Stimulated activated CD8-positive, alpha-beta memory T cell treated with anti-CD3 and anti-CD28 coated beads, Interleukin-2, amount 100 ng/mL, for 48 hours (primary cell): Measurements from ENCODE around the gene EXOC3L2.
"Not testable (repeated sequence)": the region's sequence is repeated elsewhere in the genome, so short reads cannot be mapped to it uniquely, and the experiment has no call there.

ENCODE experiments used
- DNase-seq, 2 donors: peaks; one replicate each; pipeline ENCODE4 v3.0.0-alpha.2; 2020; ENCODE audit warnings: low read depth in 2 of 2

Gene EXOC3L2

DNA sequence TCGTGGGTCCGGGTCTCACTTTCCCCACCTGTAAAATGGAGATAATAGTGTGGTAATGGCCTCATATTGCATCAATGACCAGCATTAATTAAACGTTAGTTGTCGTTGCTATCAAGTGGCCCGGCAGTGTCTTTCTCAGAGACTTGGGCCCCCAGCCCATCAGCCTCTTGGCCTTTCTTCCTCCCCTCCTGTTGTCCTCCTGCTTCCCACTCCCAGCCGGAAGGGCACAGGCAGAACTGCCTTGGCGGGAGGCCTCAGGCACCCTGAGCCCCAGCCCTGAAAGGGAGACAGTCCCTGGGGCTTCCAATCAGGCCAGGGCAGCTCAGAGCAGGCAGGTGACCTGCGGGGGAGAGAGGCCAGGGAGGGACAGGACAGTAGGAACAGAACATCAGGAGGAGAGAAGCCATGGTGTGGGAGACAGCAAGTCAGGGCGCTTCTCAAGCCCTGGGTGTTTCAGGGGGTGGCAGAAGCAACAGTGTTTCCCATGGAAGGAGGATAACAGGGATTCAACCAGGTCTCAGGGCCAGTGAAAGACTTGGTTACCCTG is 10.5 kb upstream of the EXOC3L2 start:
- no peak for DNase-seq

DNA sequence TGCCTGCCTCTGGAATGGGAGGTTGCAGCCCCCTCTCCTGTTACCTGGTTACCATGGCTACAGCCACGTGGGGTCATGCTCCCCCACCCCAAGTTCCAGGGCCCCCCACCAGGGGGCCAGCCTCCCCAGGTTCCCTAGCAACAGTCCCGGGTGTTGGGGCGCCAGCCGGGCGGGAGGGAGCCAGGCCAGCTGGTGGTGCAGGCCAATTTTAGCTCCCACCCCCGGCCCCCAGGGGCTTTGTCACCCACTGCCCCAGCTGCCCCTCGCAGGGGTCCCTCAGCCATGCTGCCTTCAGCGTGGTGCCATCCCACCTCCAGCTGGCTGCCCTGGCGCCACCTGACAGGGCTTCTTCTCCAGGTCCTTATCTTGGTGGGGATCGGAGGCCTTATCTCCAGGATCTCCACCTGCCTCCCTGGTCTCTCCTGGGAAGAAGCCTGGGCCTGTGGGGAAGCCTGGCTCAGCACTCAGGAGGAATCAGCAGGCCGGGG is 8.9 kb upstream of the EXOC3L2 start:
- DNase-seq: no peak

DNA sequence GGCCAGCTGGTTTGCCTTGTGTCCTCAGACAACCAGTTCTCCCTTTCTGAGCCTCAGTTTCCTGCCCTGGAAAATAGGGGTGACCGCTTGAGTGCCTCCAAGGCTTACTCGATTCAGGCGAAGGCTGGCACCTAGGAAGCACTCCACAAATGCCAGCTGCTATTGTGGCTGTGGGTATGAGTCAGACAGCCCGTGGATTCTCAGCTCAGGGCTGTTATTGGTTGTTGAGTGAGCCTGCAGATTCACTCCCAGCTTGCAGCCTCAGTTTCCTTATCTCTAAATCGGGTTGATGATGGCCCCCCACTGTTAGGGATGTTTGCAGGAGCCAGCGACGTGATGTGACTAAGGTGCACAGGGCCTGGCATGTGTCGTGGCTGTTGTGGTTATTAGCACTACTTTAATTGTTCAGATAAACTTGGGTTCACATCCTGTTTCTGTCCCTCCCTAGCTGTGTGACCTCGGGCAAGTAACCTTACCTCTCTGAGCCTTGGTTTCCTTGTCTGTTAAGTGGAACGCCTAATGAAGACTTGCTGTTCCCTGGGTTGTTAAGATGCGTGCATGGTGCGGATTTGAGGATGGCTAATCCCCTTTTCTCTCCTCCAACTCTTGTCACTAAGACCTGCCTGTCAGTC is 8.3 kb upstream of the EXOC3L2 start:
- no peak for DNase-seq

DNA sequence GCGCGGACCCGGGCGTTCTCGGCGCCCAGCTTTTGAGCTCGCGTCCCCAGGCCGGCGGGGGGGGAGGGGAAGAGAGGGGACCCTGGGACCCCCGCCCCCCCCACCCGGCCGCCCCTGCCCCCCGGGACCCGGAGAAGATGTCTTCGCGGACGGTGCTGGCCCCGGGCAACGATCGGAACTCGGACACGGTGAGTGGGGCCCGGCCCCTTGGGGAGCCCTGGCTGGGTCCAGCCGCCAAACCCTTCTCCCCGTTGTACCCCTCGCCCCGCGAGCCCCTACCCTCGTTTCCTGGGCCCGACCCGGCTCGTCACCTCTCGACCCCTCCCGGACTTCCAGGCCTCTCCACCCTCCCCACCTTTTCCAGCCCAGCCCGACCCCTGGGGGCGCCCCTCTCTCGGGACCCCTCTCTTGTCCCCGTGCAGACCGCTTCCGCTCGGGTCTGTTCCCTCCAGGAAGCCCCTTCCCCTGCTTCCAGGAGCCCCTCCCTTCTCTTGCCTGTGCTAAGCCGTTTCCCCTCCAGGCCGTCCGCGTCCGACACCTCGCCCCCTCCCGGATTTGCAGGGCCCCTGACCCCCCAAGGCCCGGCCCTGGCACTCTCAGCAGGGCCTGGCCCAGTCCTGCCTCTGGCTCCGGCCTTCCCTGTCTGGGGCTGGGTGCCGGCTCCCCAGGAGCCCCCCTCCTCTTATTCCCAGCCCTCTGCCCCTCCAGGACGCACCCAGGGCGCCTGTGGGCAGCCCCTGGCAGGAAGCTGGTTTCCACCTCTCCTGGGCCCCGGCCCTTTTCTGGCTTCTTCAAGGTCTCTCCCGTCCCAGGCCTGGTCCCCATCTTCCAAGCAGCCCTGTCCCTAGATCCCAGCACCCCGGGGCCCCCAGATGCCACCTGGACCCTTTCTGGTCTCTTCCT is 6.5 kb upstream of the EXOC3L2 start:
- no peak for DNase-seq

DNA sequence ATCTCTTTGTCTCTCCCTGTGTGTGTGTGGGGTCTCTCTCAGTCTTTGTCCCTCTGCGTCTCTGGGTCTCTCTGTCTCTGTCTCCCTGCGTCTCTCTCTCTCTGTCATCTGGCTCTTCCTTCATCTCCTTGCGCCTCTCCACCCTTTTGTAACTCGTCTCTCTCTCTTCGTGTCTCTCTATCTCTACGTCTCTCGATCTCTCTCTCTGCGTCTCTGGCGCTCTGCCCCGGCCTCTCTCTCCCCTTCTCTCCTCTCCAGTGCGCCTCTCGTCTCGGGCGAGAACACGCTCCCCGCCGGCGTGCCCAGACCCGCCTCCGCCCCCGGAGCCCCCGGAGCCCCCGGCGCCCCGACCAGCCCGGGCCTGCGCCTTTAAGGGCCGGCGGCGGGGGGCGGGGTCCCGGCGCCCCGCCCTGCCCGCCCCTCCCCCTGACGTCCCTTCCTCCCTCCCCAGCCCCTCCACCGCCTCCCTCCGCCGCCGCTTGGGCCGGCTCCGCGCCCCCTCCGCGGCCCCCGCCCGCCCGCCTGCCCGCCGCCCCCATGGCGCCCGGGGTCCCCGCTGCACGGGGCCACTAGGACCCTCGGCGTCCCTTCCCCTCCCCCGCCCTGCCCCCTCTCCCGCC is 5.7 kb upstream of the EXOC3L2 start, which contains the start of gene MARK4:
Gene MARK4, plus strand, starts transcription at position 440 of the 620 bp plus-strand sequence. CDS start 318 bp downstream, outside the sequence.
- DNase-seq: peak; percentile 35 to 45

DNA sequence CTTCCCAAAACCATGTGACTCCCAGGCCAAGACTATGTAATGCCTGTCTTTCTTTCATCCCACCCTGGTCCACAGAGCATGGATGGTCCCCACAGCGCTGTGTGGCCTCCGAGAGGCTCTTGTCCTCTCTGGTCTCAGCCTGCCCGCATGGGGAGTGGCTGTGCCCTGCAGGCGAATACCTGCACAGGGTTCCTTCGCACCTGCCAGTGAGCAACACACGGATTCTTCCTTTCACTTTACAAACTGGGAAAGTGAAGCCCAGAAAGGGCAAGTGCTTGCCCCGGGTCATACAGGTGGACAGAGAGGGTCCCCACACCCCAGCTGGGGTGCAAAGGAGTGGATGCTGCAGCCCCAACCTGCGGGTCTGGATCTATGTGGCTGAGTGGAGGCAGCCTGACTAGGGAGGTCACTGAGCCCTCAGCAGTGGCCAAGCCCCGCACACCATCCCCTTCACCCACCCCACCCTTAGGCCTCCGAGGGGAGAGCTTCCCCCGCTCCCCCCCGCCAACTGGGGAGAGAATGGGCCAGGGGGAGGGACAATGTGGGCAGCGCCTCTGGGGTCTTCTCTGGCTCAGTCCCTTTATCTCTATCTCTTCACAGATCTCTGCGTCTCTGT is 5.1 kb upstream of the EXOC3L2 start:
- no peak for DNase-seq

DNA sequence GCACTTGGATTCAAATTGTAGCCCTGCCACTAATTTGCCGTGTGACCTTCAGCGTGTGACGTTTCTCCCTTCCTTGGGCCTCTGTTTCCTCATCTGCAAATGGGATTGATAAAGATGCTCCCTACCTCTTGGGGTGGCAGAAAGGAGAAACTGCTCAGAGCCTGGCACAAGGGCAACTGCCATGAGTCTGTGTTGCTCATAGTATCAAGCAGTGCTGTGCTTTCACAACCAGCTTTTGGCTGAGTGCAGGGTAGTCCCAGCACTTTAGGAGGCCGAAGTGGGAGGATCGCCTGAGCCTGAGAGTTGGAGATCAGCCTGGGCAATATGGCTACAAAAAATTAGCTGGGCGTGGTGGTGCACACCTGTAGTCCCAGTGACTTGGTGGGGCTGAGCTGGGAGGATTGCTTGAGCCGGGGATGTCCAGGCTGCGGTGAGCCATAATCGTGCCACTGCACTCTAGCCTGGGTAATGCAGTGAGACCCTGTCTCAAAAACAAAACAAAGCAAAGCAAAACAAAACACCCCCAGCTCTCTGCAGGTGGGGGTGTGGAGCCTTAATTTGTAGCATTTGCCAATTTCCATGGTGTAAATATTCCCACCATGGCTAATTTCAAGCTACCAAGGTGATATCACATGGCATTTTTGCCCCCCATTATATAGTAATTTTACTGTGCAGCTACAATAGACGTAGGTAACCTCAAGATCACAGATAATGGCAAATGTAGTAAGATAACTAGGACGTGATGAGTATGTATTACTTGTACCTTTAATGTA is 4.2 kb upstream of the EXOC3L2 start:
- no peak for DNase-seq

DNA sequence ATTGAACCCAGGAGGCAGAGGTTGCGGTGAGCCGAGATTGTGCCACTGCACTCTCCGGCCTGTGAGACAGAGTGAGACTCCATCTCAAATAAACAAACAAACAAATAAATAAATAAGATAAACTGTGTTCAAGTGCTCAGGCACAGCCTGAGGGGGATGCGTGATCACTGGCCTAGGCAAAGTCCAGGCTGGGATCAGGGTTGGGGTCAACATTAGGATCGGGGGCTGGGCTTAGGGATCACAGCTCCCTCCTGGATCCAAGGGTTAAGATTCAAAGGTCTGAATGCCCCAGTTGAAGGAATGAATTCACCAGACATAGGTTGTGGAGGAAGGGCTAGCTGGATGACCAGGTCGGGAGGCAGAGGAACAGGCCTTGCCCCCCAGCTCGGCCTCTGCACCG is 1.9 kb upstream of the EXOC3L2 start:
- DNase-seq: no peak

DNA sequence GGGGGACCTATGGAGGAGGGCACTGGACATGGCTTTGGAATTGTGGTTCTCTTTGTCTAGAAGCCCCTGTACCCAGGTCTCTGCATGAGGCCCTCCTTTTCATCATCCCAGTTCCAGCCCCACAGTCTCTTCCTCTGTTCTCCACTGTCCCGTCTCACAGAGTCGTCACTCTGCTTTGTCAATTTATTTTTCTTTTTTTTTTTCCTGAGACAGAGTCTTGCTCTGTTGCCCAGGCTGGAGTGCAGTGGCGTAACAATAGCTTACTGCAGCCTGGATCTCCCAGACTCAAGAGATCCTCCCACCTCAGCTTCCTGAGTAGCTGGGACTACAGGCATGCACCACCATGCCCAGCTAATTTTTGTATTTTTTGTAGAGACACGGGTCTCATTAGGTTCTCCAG is 619 bp upstream of the EXOC3L2 start:
- no peak for DNase-seq

DNA sequence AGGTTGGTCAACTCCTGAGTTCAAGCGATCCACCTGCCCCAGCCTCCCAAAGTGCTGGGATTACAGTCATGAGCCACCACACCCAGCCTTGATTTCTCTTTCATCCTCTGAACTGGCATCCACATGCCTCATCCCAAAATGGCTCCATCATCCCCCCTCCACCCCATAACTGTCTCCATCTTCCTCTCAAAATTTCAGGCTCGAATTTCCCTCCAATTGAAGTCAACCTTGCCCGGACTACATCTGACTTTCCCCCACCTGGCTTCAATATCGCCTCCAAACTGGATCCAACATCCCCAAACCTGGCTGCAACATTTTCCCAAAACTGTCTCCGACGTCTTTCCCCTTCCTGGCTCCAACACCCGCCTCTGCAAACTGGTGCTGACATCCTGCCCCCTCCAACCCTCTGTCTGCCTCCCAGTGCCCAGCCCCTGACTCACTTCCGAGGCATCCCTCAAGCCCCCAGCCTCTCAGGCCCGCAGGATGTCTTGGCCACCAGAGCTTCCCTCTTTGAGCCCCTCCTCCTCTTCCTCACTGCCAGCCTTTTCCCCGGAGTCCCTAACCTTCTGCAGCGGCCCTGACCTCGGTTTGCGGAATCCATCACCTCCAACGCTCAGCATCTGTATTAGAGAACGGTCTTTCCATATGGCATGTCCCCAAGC is 943 bp downstream of the EXOC3L2 start:
- DNase-seq: no peak

DNA sequence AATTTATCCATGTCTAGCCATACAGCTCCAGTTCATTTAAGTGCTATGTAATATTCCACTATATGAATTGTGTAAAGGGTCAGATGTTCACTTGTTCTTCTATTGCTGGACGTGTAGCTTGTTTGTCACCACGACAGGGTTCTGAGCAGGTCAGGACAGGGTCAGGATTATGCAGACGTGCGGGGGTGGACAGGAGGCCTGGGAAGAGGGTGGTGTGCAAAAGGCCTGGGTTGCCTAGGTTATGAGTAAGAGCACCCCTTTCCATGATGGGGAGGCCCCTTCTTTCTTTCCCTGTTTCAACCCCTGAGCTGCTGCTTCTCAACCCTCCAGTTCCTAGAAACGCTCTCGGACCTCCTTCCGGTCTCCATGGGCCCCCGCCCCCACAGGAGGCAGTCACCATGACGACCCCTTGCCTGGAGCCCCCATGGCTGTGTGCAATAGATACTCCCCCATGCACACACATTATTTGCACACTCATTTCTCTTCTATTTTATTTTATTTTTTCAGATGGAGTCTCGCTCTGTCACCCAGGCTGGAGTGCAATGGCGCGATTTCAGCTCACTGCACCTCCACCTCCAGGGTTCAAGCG is 2.0 kb downstream of the EXOC3L2 start:
- DNase-seq: no peak

DNA sequence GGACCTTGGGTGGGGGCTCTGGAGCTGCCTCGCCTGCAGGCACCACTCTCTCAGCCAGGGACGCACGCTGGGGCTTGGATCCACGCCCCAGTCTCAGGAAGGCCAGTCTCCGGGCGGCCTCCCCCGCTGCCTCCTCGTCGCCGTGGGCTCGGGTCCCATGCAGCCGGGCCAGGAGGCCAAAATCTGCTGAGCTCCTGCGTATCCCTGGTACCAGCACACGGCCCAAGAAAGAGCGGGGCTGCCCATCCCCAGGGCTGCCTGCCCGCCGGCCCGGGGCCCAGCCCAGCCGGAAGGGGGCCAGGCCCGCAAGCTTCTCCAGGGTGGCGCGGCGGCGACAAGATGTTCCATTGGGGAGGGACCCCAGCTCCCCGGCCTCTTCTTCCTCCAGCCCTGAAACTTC is 6.7 kb downstream of the EXOC3L2 start:
- DNase-seq: no peak

DNA sequence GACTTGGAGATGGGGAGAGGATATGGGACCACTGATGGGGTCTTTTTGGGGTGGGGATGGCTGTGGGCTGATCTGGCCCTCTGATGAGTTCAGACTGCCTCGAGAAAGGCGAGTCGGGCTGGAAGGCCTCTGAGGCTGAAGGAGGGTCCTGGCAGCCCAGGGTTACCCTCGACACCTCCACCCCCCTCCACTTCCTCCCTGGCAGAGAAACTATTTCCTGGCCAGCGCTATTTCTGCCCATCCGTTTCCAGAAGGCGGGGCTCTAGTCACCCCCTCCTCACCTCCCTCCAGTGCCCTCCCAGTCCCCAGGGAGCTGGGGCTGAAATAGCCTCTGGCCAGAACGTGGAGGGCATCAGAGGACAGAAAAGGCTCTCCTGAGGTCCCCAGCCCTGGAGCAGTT is 9.7 kb downstream of the EXOC3L2 start:
- DNase-seq: no peak

DNA sequence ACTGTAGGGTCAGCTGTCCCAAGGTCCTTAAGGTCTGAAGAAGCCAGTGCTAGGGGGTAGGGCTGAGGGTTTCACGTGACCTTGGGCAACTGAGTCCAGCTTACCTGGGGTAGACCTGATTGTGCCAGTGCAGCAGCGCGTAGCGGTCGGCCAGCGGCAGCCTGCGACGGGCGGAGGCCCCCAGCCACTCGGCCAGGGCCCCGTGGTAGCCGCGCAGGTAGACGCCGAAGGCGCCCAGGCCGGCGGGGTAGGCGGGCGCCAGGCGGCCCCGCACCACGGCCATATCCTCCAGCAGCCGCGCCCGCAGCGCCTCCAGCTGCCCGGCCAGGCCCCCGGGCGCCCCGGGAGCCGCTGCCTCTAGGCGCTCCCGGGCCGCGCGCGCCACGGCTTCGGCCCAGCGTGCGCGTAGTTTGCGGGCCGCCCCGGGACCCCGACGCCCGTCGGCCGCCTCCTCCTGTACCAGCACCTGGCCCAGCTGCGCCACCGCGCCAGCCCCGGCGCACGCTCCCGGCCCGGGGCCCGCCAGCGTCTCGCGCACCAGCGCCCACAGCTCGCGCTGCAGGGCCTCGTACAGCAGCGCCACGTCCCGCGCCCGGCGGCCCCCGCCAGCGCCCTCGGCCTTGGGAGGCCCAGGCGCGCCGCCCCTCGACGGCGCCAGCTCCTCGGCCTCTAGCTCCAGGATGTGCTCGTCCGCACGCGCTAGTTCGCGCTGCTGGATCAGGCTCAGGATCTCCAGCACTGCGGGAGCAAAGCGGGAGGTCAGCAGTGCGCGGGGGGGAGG is 10.9 kb downstream of the EXOC3L2 start:
- no peak for DNase-seq

DNA sequence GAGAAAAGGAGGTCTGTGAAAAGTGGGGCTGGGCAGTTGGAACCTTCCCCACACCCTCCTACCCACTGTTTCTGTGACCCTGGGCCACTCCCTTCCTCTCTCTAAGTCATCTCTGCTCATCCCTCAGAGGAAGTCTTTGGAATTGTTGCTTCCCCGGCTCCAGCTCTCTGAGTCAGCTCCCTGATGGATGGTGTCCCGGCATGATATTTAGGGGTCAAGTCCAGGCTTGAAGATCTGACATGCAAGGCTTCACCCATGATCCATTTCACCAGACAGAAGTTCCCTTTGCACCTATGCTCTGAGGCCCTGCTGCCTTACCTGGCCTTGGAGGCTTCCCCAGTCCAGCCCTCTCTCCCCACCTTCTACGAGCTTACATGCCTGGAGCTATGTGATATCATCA is 13.3 kb downstream of the EXOC3L2 start:
- DNase-seq: no peak

DNA sequence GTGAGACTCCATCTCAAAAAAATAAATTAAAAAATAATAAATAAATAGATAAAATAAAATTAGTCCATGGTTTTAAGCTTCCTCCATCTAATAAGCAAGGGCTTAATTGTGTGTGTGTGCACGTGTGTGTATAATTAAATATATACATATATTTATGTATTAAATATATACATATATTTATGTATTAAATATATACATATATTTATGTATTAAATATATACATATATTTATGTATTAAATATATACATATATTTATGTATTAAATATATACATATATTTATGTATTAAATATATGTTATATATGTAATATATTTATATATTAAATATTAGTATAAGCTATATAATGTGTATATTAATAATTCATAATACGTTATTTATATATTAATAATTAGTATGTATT is 16.2 kb downstream of the EXOC3L2 start:
- DNase-seq: not testable (repeated sequence)

DNA sequence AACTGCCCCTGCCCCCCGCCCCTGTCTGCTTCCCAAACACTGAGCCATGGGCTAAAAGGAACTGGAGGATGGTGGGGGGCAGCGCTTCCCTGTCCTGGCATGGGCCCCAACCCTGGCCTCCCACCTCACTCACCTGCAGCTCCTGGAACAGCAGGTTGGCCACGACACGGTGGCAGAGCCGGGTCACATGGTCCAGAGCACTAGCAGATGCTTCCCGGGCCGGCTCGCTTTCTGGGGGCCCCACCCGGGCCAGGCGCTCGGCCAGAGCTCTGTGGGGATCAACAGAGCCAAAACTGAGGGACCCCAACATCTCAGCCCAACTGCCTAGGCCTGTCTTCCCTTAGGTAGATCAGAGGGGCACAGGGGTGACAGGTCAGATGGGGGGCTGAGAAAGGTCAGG is 20.6 kb downstream of the EXOC3L2 start:
- no peak for DNase-seq

DNA sequence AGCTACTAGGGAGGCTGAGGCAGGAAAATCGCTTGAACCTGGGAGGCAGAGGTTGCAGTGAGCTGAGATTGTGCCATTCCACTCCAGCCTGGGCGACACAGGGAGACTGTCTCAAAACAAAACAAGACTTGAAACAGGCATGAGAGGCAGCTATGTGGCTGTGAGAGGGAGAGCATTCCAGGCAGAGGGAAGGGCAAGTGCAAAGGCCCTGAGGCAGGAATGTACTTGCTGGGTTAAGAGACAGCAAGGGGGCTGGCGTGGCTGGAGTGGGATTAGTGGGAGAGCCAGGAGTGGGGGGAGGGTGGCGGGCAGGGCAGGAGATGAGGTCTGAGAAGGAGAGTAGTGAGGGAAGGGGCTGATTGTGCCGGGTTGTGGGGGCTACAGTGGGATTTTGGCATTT is 21.3 kb downstream of the EXOC3L2 start:
- no peak for DNase-seq

DNA sequence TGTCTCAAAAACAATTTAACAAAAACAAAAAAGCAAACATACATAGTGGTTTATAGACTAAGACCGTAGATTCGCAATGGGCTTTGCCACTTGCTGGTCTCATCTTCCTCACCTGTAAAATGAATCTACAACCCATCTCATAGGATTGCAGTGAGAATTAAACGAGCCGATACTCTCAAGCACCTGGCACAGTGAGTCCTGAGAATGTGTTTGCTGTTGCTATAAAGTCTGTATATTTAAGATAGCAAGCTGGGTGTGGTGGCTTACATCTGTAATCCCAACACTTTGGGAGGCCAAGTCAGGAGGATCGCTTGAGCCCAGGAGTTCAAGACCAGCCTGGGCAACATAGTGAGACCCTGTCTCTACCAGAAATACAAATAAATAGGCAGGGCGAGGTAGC is 22.5 kb downstream of the EXOC3L2 start:
- no peak for DNase-seq
